NCI-H1092 treated with DMSO at 0.1 percent for 48 hours (cell line): ENCODE data around the gene PCDHGA11.
"Not testable (repeated sequence)": the region's sequence is repeated elsewhere in the genome, so short reads cannot be mapped to it uniquely, and the experiment has no call there.

Source experiments
- DNase-seq: peaks from one replicate; lab custom pipeline; 2025; lab: John Stamatoyannopoulos, UW

PCDHGA11 gene

GRCh38 chr5:141420855-141421488, at the start of gene PCDHGA11:
Gene PCDHGA11, plus strand, starts transcription at chr5:141421051. Its CDS starts 177 bp downstream, at chr5:141421228.
- no peak for DNase-seq

- no peak for DNase-seq
These were observed 49.0 kb upstream of the PCDHGA11 start for GRCh38 chr5:141371572-141372475.

GRCh38 chr5:141373673-141374317, 47.1 kb upstream of the PCDHGA11 start, which contains the start of gene PCDHGA6:
Gene PCDHGA6, plus strand, starts transcription at chr5:141373891. Its CDS starts 193 bp downstream, at chr5:141374084.
- no peak for DNase-seq

- no peak for DNase-seq
These were observed 46.2 kb upstream of the PCDHGA11 start for GRCh38 chr5:141374627-141375026.

- DNase-seq = not testable (repeated sequence)
These were observed 45.3 kb upstream of the PCDHGA11 start for GRCh38 chr5:141375444-141376155.

- no peak for DNase-seq
These were observed 38.2 kb upstream of the PCDHGA11 start, which contains the start of gene PCDHGA7 for GRCh38 chr5:141382469-141383294. Gene PCDHGA7, plus strand, starts transcription at chr5:141382742. Its CDS starts 158 bp downstream, at chr5:141382900.

- DNase-seq = no peak
These were observed 37.5 kb upstream of the PCDHGA11 start for GRCh38 chr5:141383345-141383744.

GRCh38 chr5:141384471-141385267, 36.2 kb upstream of the PCDHGA11 start:
- no peak for DNase-seq

GRCh38 chr5:141387557-141388311, 33.1 kb upstream of the PCDHGA11 start, which contains the start of gene PCDHGB4:
Gene PCDHGB4, plus strand, starts transcription at chr5:141387698. Its CDS starts 187 bp downstream, at chr5:141387885.
- not testable (repeated sequence) for DNase-seq

- no peak for DNase-seq
These were observed 32.2 kb upstream of the PCDHGA11 start for GRCh38 chr5:141388661-141389060.

GRCh38 chr5:141389153-141390042, 31.5 kb upstream of the PCDHGA11 start:
- DNase-seq = no peak

- no peak for DNase-seq
These were observed 28.2 kb upstream of the PCDHGA11 start, which contains the start of gene PCDHGA8 for GRCh38 chr5:141392429-141393198. Gene PCDHGA8, plus strand, starts transcription at chr5:141392633. Its CDS starts 181 bp downstream, at chr5:141392814.

GRCh38 chr5:141393267-141393666, 27.6 kb upstream of the PCDHGA11 start:
- no peak for DNase-seq

GRCh38 chr5:141394401-141395187, 26.3 kb upstream of the PCDHGA11 start:
- DNase-seq = not testable (repeated sequence)

GRCh38 chr5:141397756-141398551, 22.9 kb upstream of the PCDHGA11 start, which contains the start of gene PCDHGB5:
Gene PCDHGB5, plus strand, starts transcription at chr5:141397947. Its CDS starts 181 bp downstream, at chr5:141398128.
- DNase-seq = not testable (repeated sequence)
